C4-2B (cell line): Measurements from ENCODE around the gene STX12.

Source experiments
- ZFX ChIP-seq: fragments of 450-650 bp; IDR thresholded peaks from 2 replicates; pipeline ENCODE4 v1.6.1; 2017
- TF ChIP-seq, protein P1 (sequence below): fragments of 450-650 bp; conservative IDR thresholded peaks from 2 replicates; pipeline ENCODE4 v1.5.1; 2017; ENCODE audit warnings: mild to moderate bottlenecking

DNA sequence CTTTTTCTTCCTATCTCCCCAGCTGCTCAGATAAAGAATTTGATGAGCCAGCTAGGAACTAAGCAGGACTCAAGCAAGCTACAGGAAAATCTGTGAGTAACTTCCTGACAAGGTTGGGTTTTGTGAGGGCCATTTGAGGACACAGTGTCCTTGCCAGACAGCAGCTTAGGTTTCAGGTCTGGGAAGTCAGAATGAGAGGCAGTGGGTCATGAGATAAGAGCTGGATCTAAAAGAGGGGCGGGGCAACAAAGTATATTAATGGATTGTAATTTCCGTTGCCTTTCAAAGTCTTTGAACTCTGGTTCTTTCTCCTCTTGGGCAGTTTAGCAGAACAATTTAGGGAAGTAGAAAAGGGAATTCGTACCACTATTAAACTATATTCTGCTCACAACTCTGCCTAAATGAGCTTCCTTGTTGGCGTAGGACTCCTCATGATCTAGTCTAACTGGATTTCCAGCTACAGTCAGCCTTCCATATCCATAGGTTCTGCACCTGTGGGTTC lies 16.6 kb downstream of the STX12 start:
- TF ChIP-seq, protein P1, sequence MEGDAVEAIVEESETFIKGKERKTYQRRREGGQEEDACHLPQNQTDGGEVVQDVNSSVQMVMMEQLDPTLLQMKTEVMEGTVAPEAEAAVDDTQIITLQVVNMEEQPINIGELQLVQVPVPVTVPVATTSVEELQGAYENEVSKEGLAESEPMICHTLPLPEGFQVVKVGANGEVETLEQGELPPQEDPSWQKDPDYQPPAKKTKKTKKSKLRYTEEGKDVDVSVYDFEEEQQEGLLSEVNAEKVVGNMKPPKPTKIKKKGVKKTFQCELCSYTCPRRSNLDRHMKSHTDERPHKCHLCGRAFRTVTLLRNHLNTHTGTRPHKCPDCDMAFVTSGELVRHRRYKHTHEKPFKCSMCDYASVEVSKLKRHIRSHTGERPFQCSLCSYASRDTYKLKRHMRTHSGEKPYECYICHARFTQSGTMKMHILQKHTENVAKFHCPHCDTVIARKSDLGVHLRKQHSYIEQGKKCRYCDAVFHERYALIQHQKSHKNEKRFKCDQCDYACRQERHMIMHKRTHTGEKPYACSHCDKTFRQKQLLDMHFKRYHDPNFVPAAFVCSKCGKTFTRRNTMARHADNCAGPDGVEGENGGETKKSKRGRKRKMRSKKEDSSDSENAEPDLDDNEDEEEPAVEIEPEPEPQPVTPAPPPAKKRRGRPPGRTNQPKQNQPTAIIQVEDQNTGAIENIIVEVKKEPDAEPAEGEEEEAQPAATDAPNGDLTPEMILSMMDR, result no peak
- TF ChIP-seq ZFX, result no peak
